ENCODE measurements around the gene STOX1. TPM values are rescaled to one million over a fixed set of nuclear protein-coding genes. Genes with fewer than 3 reads are reported as not detected.
"Not testable (repeated sequence)": the region's sequence is repeated elsewhere in the genome, so short reads cannot be mapped to it uniquely, and the experiment has no call there.

Gene STOX1
- total RNA-seq, 3 donors from 2014 or later: 1.6 to 6.9 (median 2.9) TPM

DNA sequence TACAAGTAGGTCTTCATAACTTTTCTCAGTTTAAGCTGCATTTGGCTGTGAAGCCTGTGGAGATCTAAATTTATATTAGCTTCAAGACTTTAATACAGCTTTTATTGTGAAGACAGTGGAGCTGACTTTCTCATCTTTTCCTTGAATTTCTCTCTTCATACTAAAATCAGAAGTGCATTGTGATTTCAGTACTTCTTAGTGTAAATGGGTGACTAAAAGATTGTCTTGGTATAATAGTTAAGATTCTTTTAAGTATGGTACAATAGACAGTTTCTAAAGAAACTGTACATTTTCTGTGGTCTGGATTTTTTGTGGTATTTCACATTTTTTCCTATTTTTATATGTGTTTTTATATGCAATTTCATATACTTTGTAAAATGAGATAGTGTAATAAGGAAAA is 107.7 kb downstream of the STOX1 start:
- ATAC-seq (no peak), DNase-seq (no peak)
- Histone ChIP-seq H3K36me3 (ENCODE audit: low read depth) (no peaks in the 10 kb centered on the region), H3K4me1 (ENCODE audit: low read depth) (no peaks in the 10 kb centered on the region), H3K9me3 (no peaks in the 10 kb centered on the region), H3K4me3 (no peak overlapping the region)
- TF ChIP-seq, protein P1, sequence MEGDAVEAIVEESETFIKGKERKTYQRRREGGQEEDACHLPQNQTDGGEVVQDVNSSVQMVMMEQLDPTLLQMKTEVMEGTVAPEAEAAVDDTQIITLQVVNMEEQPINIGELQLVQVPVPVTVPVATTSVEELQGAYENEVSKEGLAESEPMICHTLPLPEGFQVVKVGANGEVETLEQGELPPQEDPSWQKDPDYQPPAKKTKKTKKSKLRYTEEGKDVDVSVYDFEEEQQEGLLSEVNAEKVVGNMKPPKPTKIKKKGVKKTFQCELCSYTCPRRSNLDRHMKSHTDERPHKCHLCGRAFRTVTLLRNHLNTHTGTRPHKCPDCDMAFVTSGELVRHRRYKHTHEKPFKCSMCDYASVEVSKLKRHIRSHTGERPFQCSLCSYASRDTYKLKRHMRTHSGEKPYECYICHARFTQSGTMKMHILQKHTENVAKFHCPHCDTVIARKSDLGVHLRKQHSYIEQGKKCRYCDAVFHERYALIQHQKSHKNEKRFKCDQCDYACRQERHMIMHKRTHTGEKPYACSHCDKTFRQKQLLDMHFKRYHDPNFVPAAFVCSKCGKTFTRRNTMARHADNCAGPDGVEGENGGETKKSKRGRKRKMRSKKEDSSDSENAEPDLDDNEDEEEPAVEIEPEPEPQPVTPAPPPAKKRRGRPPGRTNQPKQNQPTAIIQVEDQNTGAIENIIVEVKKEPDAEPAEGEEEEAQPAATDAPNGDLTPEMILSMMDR (IDR thresholded peaks at IDR 0.05): no peak
- intact Hi-C loops (cut with DNase I, micrococcal nuclease): no loop called here

DNA sequence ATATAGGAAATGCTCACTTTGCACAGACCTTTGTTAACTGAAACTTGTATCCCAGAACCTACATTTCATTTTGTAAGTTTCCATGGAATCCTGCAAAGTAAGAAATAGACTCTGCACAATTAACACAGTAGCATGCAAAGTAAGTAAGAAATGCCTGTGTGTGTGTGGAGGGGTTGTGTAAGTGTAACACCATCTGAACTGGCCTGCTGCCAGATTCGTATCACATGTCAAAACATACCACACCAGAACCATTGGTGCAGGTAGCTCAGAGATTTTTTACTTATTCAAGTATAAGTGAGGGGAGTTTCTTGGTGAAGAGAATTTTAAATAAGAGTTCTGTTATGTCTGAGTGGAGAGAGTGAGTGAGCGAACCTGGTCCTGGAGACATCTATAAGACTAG is 110.8 kb downstream of the STOX1 start:
- intact Hi-C loops (cut with DNase I, micrococcal nuclease): no loop called here
- Histone ChIP-seq H3K4me3 (no peak overlapping the region), H3K9me3 (no peaks in the 10 kb centered on the region), H3K4me1 (ENCODE audit: low read depth) (no peaks in the 10 kb centered on the region), H3K36me3 (ENCODE audit: low read depth) (no peaks in the 10 kb centered on the region)
- DNase-seq (no peak), ATAC-seq (no peak)
- TF ChIP-seq, protein P1 (IDR thresholded peaks at IDR 0.05): no peak

DNA sequence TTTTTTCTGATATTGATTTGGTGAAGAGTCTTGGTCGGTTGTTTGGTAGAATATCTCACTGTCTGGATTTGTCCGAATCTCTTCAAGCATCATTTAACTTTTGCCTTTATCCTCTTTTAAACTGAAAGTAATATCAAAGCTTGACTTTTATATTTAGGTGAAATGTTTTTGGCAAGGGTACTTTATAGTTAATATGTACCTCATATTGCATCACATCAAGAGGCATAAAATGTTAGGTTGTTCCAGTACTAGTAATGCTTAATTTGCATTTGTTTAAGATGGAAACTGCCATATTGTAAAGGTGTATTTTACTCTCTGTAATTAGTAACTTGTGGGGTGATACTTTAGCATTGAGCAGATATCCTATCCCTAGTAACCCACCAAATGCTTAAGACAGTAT is 111.6 kb downstream of the STOX1 start:
- intact Hi-C loops (cut with DNase I, micrococcal nuclease): no loop called here
- no peak for ATAC-seq
- H3K9me3 ChIP-seq: no peaks in the 10 kb centered on the region

DNA sequence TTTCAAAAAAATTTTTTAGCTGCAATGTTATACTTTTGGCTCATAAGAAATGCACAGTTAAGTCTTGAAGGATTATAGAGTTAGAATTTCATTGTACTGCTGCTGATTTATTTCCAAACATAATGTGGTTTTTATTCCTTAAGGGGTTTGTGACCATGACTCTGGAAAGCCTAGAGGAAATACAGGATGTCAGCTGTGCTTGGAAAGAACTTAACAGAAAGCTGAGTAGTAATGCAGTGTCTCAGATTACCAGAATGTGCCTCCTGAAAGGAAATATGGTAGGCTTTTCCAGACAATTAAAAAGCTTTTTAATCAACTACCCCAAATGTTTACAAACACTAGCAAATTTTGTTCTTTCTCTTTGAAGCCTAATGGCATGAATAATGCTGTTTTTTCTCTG is 113.6 kb downstream of the STOX1 start:
- DNase-seq; ATAC-seq; H3K4me1 ChIP-seq (ENCODE audit: low read depth); intact Hi-C loops (cut with DNase I, micrococcal nuclease); H3K4me3 ChIP-seq; H3K9me3 ChIP-seq; H3K36me3 ChIP-seq (ENCODE audit: low read depth): not testable (repeated sequence)

More for the DNA sequence above, 111.6 kb downstream of the STOX1 start:
- no peak overlapping the region for H3K4me3 ChIP-seq
- TF ChIP-seq, protein P1 (IDR thresholded peaks at IDR 0.05): no peak
- H3K36me3 ChIP-seq (ENCODE audit: low read depth): no peaks in the 10 kb centered on the region
- DNase-seq: no peak
- no peaks in the 10 kb centered on the region for H3K4me1 ChIP-seq (ENCODE audit: low read depth)

Other genes with a start within 250 kb of the STOX1 start
- gene CCAR1, start 106.3 kb upstream of the STOX1 start, total RNA-seq: 10 to 100 TPM; 45.6 to 58.2 (median 49.1) TPM
- 10 to 100 TPM; 15.2 to 40.6 (median 24.6) TPM for gene DDX50, start 73.8 kb downstream of the STOX1 start, total RNA-seq
- gene DDX21, start 128.6 kb downstream of the STOX1 start, total RNA-seq: 10 to 100 TPM; 24.5 to 35.6 (median 31.8) TPM
- gene KIFBP, start 161.3 kb downstream of the STOX1 start, total RNA-seq: 10 to 100 TPM; 15.7 to 24.0 (median 19.5) TPM